Lower leg skin (tissue), 3 donors: ENCODE data around the gene HSD3B1.
"Not testable (repeated sequence)": the region's sequence is repeated elsewhere in the genome, so short reads cannot be mapped to it uniquely, and the experiment has no call there.

Experiments used
- POLR2A ChIP-seq, 2 donors: fragments of 450-650 bp; IDR thresholded peaks; one replicate each; pipeline ENCODE4 v1.6.1; 2016 to 2017; ENCODE audit warnings: antibody characterized with exemption in 2 of 2, mild to moderate bottlenecking in 1 of 2, moderate library complexity in 1 of 2
- TF ChIP-seq, protein P1 (sequence below), 3 donors: fragments of 450-650 bp; IDR thresholded peaks; one replicate each; pipeline ENCODE4 v1.5.1; 2016; ENCODE audit warnings: antibody characterized with exemption in 3 of 3, mild to moderate bottlenecking in 3 of 3, moderate library complexity in 2 of 3

- TF ChIP-seq, protein P1, sequence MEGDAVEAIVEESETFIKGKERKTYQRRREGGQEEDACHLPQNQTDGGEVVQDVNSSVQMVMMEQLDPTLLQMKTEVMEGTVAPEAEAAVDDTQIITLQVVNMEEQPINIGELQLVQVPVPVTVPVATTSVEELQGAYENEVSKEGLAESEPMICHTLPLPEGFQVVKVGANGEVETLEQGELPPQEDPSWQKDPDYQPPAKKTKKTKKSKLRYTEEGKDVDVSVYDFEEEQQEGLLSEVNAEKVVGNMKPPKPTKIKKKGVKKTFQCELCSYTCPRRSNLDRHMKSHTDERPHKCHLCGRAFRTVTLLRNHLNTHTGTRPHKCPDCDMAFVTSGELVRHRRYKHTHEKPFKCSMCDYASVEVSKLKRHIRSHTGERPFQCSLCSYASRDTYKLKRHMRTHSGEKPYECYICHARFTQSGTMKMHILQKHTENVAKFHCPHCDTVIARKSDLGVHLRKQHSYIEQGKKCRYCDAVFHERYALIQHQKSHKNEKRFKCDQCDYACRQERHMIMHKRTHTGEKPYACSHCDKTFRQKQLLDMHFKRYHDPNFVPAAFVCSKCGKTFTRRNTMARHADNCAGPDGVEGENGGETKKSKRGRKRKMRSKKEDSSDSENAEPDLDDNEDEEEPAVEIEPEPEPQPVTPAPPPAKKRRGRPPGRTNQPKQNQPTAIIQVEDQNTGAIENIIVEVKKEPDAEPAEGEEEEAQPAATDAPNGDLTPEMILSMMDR (IDR thresholded peaks at IDR 0.05) = not testable (repeated sequence)
- TF ChIP-seq POLR2A (IDR thresholded peaks at IDR 0.05) = not testable (repeated sequence)
These were observed 53.4 kb downstream of the HSD3B1 start for GRCh38 chr1:119560402-119560801.
